Common myeloid progenitor, CD34-positive (primary cell): ENCODE results near the gene PHF21B.

Experiments used
- CTCF ChIA-PET: fragments of 350-600 bp; sonication (Branson Sonifier 250); formaldehyde crosslinking; loops from one replicate; lab custom pipeline; 2021; ENCODE audit warnings: antibody characterized with exemption; lab: Charles Lee
- POLR2A ChIA-PET: fragments of 350-600 bp; sonication (Branson Sonifier 250); formaldehyde crosslinking; loops from one replicate; lab custom pipeline; 2021; ENCODE audit warnings: antibody characterized with exemption; lab: Charles Lee
- DNase-seq, 3 donors: peaks; one replicate each; pipeline versions ENCODE4 v3.0.0 to v3.0.0-alpha.2; 2013
- H3K27ac ChIP-seq, 2 experiments: 1 replicate in 1 of 2; 2 replicates in 1 of 2; pipeline ENCODE4 v1.7.0; 2013; ENCODE audit warnings: inconsistent platforms in 2 of 2, low read length in 2 of 2, mild to moderate bottlenecking in 2 of 2, low read depth in 1 of 2, moderate library complexity in 1 of 2; ENCODE audit not compliant: severe bottlenecking in 2 of 2, insufficient read depth in 1 of 2, poor library complexity in 1 of 2
- H3K27me3 ChIP-seq, 5 experiments: replicated peaks in 2 of 5; 1 replicate in 3 of 5; 2 replicates in 2 of 5; pipeline versions ENCODE4 v1.6.1 to v1.7.0; 2013; ENCODE audit warnings: low read length in 4 of 5, mild to moderate bottlenecking in 2 of 5, moderate library complexity in 2 of 5, inconsistent platforms in 1 of 5; ENCODE audit not compliant: insufficient read depth in 5 of 5, control insufficient read depth in 4 of 5
- H3K36me3 ChIP-seq, 4 experiments: 1 replicate in 2 of 4; 2 replicates in 2 of 4; pipeline versions ENCODE4 v1.6.1 to v1.7.0; 2013; ENCODE audit warnings: low read length in 3 of 4, control low read depth in 1 of 4, mild to moderate bottlenecking in 1 of 4; ENCODE audit not compliant: control insufficient read depth in 4 of 4, insufficient read depth in 4 of 4
- H3K4me1 ChIP-seq, 4 experiments: 1 replicate in 3 of 4; 2 replicates in 1 of 4; pipeline versions ENCODE4 v1.6.1 to v1.7.1; 2013; ENCODE audit warnings: low read length in 3 of 4, mild to moderate bottlenecking in 3 of 4, control low read depth in 1 of 4, inconsistent platforms in 1 of 4, moderate library complexity in 1 of 4; ENCODE audit not compliant: control insufficient read depth in 4 of 4, insufficient read depth in 4 of 4; ENCODE audit errors: control extremely low read depth in 1 of 4
- H3K4me3 ChIP-seq, 7 experiments: 1 replicate in 4 of 7; 2 replicates in 3 of 7; pipeline versions ENCODE4 v1.5.1 to v1.7.0; 2013; ENCODE audit warnings: mild to moderate bottlenecking in 7 of 7, low read length in 6 of 7, moderate library complexity in 6 of 7, inconsistent platforms in 2 of 7, low read depth in 2 of 7, control low read depth in 1 of 7; ENCODE audit not compliant: insufficient read depth in 4 of 7, control insufficient read depth in 1 of 7; ENCODE audit errors: extremely low read depth in 1 of 7
- H3K9me3 ChIP-seq, 5 experiments: 1 replicate in 4 of 5; 2 replicates in 1 of 5; pipeline versions ENCODE4 v1.6.1 to v1.7.1; 2013; ENCODE audit warnings: low read length in 4 of 5, mild to moderate bottlenecking in 2 of 5, inconsistent platforms in 1 of 5, low read depth in 1 of 5, moderate library complexity in 1 of 5; ENCODE audit not compliant: control insufficient read depth in 4 of 5, insufficient read depth in 2 of 5; ENCODE audit errors: control extremely low read depth in 1 of 5
- WGBS: methylation state at CpG from one replicate; pipeline ENCODE4 v1.1.5; 2013; ENCODE audit not compliant: insufficient coverage; 5-methylcytosine and 5-hydroxymethylcytosine counted together

PHF21B gene

DNA sequence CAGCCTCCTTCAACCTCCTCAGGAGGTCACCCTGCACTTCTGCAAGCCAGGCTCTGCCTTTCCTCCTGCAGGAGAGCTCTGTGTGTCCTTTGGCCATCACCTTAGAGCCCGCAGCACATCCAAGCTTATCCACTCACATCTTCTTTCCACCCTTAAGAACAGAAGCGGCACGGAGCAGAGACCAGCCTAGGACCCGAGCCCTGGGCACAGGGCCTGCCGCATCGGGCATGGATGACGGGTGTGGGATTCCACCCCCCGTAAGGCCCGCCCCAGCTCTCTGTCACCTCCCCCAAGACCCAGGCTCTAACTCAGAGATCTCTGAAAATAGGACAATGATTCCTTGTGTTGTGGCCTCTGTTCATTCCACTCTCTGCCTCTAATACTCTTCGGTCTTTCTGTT lies 42.1 kb upstream of the PHF21B start:
- H3K27me3 ChIP-seq, result peaks cover 0 to 42% (median 8%) of the 10 kb centered on the region in 5 experiments
- ChIA-PET CTCF (no interaction called here), POLR2A (no interaction called here)
- DNase-seq, result no peak
- WGBS, result 92% methylated on average over 10 of the region's 10 CpGs
- H3K9me3 ChIP-seq, result peaks cover 0 to 3% (median 1%) of the 10 kb centered on the region in 5 experiments
- H3K27ac ChIP-seq, result no peak overlapping the region
- no peaks in the 10 kb centered on the region for H3K36me3 ChIP-seq
- no peaks in the 10 kb centered on the region for H3K4me1 ChIP-seq
- no peak overlapping the region for H3K4me3 ChIP-seq

DNA sequence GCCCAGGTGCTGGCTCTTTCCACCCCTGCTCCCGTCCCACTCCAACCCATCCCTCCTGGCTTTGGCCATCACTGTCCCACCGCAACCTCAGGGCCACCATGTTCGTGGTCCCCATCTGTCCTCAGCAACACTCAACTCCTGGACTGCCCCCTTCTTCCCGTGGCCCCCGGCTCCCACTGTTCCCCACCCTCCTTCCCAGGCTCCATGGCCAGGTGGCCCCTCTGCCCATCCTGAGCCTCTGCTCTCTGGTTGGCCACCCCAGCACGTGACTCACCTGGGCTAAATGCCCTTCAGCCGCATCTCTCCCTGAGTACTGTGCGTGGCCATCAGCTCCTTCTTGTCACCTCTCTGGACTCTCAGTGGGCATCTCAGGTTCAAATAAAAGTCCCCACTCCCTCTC lies 41.6 kb upstream of the PHF21B start:
- DNase-seq, result no peak
- Histone ChIP-seq H3K27ac (no peak overlapping the region), H3K9me3 (peaks cover 0 to 7% (median 2%) of the 10 kb centered on the region in 5 experiments), H3K4me3 (no peak overlapping the region), H3K4me1 (no peaks in the 10 kb centered on the region), H3K36me3 (no peaks in the 10 kb centered on the region), H3K27me3 (peaks cover 0 to 46% (median 8%) of the 10 kb centered on the region in 5 experiments)
- ChIA-PET POLR2A (no interaction called here), CTCF (no interaction called here)
- 97% methylated on average over 8 of the region's 8 CpGs for whole genome bisulfite sequencing

GRCh38 chr22:45047260-45047659 lies 37.5 kb upstream of the PHF21B start:
- 66% methylated on average over 3 of the region's 6 CpGs for WGBS
- no peak for DNase-seq
- no peak overlapping the region for H3K4me3 ChIP-seq
- peaks cover 0 to 51% (median 6%) of the 10 kb centered on the region in 5 experiments for H3K27me3 ChIP-seq
- H3K9me3 ChIP-seq, result peaks cover 0 to 7% (median 2%) of the 10 kb centered on the region in 5 experiments
- CTCF ChIA-PET, result no interaction called here
- POLR2A ChIA-PET, result no interaction called here
- H3K4me1 ChIP-seq, result no peaks in the 10 kb centered on the region
- no peaks in the 10 kb centered on the region for H3K36me3 ChIP-seq
- no peak overlapping the region for H3K27ac ChIP-seq

GRCh38 chr22:45045208-45045607 lies 35.4 kb upstream of the PHF21B start:
- no peak overlapping the region for H3K4me3 ChIP-seq
- no peaks in the 10 kb centered on the region for H3K36me3 ChIP-seq
- CTCF ChIA-PET, result no interaction called here
- 74% methylated on average over 6 of the region's 7 CpGs for WGBS
- H3K27ac ChIP-seq, result no peak overlapping the region
- no peak for DNase-seq
- POLR2A ChIA-PET, result no interaction called here
- H3K9me3 ChIP-seq, result peaks cover 0 to 7% (median 0%) of the 10 kb centered on the region in 5 experiments
- H3K27me3 ChIP-seq, result peaks cover 0 to 38% (median 6%) of the 10 kb centered on the region in 5 experiments
- no peaks in the 10 kb centered on the region for H3K4me1 ChIP-seq

- Histone ChIP-seq H3K4me3 (no peak overlapping the region), H3K27ac (no peak overlapping the region), H3K4me1 (no peaks in the 10 kb centered on the region), H3K36me3 (no peaks in the 10 kb centered on the region), H3K27me3 (peaks cover 0 to 20% (median 0%) of the 10 kb centered on the region in 5 experiments), H3K9me3 (peaks cover 0 to 16% (median 0%) of the 10 kb centered on the region in 5 experiments)
- ChIA-PET CTCF (no interaction called here), POLR2A (no interaction called here)
- no peak for DNase-seq
- 92% methylated on average over 5 of the region's 8 CpGs for WGBS
Measured at GRCh38 chr22:45042263-45042662, 32.5 kb upstream of the PHF21B start.

GRCh38 chr22:45039133-45039532 lies 29.3 kb upstream of the PHF21B start:
- Histone ChIP-seq H3K36me3 (no peaks in the 10 kb centered on the region), H3K9me3 (peaks cover 0 to 10% (median 0%) of the 10 kb centered on the region in 5 experiments), H3K4me1 (no peaks in the 10 kb centered on the region), H3K27ac (no peak overlapping the region), H3K4me3 (no peak overlapping the region), H3K27me3 (peaks cover 0 to 19% (median 0%) of the 10 kb centered on the region in 5 experiments)
- whole genome bisulfite sequencing, result 91% methylated on average over 5 of the region's 8 CpGs
- no peak for DNase-seq
- ChIA-PET POLR2A (no interaction called here), CTCF (no interaction called here)

DNA sequence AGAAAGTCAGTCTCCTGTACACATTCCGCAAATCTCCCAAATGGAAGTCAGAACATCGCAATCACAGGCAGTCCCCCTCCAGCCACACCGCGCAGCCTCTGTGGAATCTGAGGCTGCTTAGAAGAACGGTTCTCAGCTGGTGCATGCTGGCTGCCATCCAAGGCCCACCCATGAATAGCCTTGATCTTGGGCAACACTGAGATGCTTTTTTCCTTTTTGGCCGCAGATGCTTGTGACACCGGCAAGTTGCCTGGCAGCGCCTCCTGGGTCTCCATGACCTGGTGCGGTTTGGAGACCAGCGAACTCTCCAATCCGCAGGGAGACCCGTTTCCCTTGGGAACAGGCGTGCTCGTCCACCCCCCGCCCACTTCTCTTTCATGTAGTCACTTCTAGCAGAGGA lies 26.3 kb upstream of the PHF21B start:
- peaks cover 0 to 10% (median 0%) of the 10 kb centered on the region in 5 experiments for H3K9me3 ChIP-seq
- DNase-seq, result no peak
- WGBS, result 89% methylated on average over 15 of the region's 15 CpGs
- POLR2A ChIA-PET, result no interaction called here
- no peak overlapping the region for H3K27ac ChIP-seq
- H3K4me1 ChIP-seq, result peaks cover 0 to 2% (median 0%) of the 10 kb centered on the region in 4 experiments
- no peak overlapping the region for H3K4me3 ChIP-seq
- no peaks in the 10 kb centered on the region for H3K36me3 ChIP-seq
- peaks cover 2 to 28% (median 5%) of the 10 kb centered on the region in 5 experiments for H3K27me3 ChIP-seq
- CTCF ChIA-PET, result no interaction called here
